H9 (cell line): ENCODE data around the gene MAPK8IP1. TPM values are rescaled to one million over a fixed set of nuclear protein-coding genes. Genes with fewer than 3 reads are reported as not detected.

Experiments used
- DNase-seq: peaks from one replicate; pipeline ENCODE4 v3.0.0-alpha.2; 2017
- H2AFZ ChIP-seq: one replicate; pipeline ENCODE4 v1.6.1; 2013; ENCODE audit warnings: mild to moderate bottlenecking, low read length, control low read depth, moderate library complexity
- H2AK5ac ChIP-seq: 2 replicates; pipeline ENCODE4 v1.6.1; 2013; ENCODE audit warnings: low read length, control low read depth, mixed read lengths; ENCODE audit not compliant: insufficient read length
- H2BK120ac ChIP-seq: one replicate; pipeline ENCODE4 v1.6.1; 2013; ENCODE audit warnings: low read depth, mild to moderate bottlenecking, low read length, control low read depth, inconsistent platforms; ENCODE audit not compliant: poor library complexity, severe bottlenecking
- H2BK12ac ChIP-seq: 2 replicates; pipeline ENCODE4 v1.6.1; 2013; ENCODE audit warnings: low read length, control low read depth, mixed read lengths, low read depth; ENCODE audit not compliant: insufficient read length
- H2BK15ac ChIP-seq: 2 replicates; pipeline ENCODE4 v1.6.1; 2013; ENCODE audit warnings: low read depth, low read length, control low read depth
- H2BK20ac ChIP-seq: one replicate; pipeline ENCODE4 v1.6.1; 2013; ENCODE audit warnings: low read depth, mild to moderate bottlenecking, low read length, control low read depth, inconsistent platforms; ENCODE audit not compliant: poor library complexity, severe bottlenecking
- H2BK5ac ChIP-seq: 2 replicates; pipeline ENCODE4 v1.6.1; 2013; ENCODE audit warnings: low read length, control low read depth, mixed read lengths; ENCODE audit not compliant: insufficient read length
- H3K14ac ChIP-seq: 2 replicates; pipeline ENCODE4 v1.6.1; 2013; ENCODE audit warnings: low read length, control low read depth; ENCODE audit not compliant: insufficient read depth
- H3K18ac ChIP-seq: 2 replicates; pipeline ENCODE4 v1.6.1; 2013; ENCODE audit warnings: low read depth, mild to moderate bottlenecking, mixed read lengths, low read length, control low read depth; ENCODE audit not compliant: insufficient read length
- H3K23ac ChIP-seq: 2 replicates; pipeline ENCODE4 v1.6.1; 2013; ENCODE audit warnings: low read length, control low read depth, mixed read lengths, low read depth; ENCODE audit not compliant: insufficient read length
- H3K23me2 ChIP-seq: 2 replicates; pipeline ENCODE4 v1.6.1; 2013; ENCODE audit warnings: low read depth, mild to moderate bottlenecking, mixed read lengths, low read length, control low read depth; ENCODE audit not compliant: insufficient read length, poor library complexity, severe bottlenecking
- H3K27ac ChIP-seq: 2 replicates; pipeline ENCODE4 v1.5.1; 2013; ENCODE audit warnings: low read length, control low read depth, mixed read lengths, low read depth; ENCODE audit not compliant: insufficient read length
- H3K27me3 ChIP-seq: 2 replicates; pipeline ENCODE4 v1.6.1; 2013; ENCODE audit warnings: low read length, control low read depth, inconsistent platforms; ENCODE audit not compliant: insufficient read depth
- H3K4ac ChIP-seq: 2 replicates; pipeline ENCODE4 v1.6.1; 2013; ENCODE audit warnings: low read depth, mild to moderate bottlenecking, control low read depth, inconsistent platforms, low read length, moderate library complexity
- H3K4me1 ChIP-seq: 2 replicates; pipeline ENCODE4 v1.6.1; 2013; ENCODE audit warnings: low read length, control low read depth, inconsistent platforms; ENCODE audit not compliant: insufficient read depth
- H3K4me2 ChIP-seq: 2 replicates; pipeline ENCODE4 v1.6.1; 2013; ENCODE audit warnings: low read length, control low read depth, mixed read lengths; ENCODE audit not compliant: insufficient read length, insufficient read depth
- H3K56ac ChIP-seq: 2 replicates; pipeline ENCODE4 v1.6.1; 2013; ENCODE audit warnings: low read depth, mild to moderate bottlenecking, mixed read lengths, low read length, control low read depth; ENCODE audit not compliant: insufficient read length
- H3K79me1 ChIP-seq: 2 replicates; pipeline ENCODE4 v1.6.1; 2013; ENCODE audit warnings: low read depth, mild to moderate bottlenecking, moderate library complexity, low read length, control low read depth, inconsistent platforms; ENCODE audit not compliant: insufficient read depth, poor library complexity, severe bottlenecking
- H3K79me2 ChIP-seq: 2 replicates; pipeline ENCODE4 v1.6.1; 2013; ENCODE audit warnings: low read length, control low read depth, inconsistent platforms; ENCODE audit not compliant: insufficient read depth
- H3K9ac ChIP-seq: 2 replicates; pipeline ENCODE4 v1.6.1; 2013; ENCODE audit warnings: low read length, control low read depth, mixed read lengths; ENCODE audit not compliant: insufficient read length; ENCODE audit errors: extremely low read depth
- H3K9me3 ChIP-seq: one replicate; pipeline ENCODE4 v1.6.1; 2013; ENCODE audit warnings: low read depth, low read length, inconsistent platforms; ENCODE audit not compliant: control insufficient read depth
- H3T11ph ChIP-seq: one replicate; pipeline ENCODE4 v1.6.1; 2013; ENCODE audit warnings: mild to moderate bottlenecking, low read length, control low read depth, inconsistent platforms
- H4K20me1 ChIP-seq: one replicate; pipeline ENCODE4 v1.6.1; 2013; ENCODE audit not compliant: control insufficient read depth, insufficient read length, insufficient read depth
- H4K5ac ChIP-seq: 2 replicates; pipeline ENCODE4 v1.6.1; 2013; ENCODE audit warnings: low read depth, mild to moderate bottlenecking, mixed read lengths, low read length, control low read depth; ENCODE audit not compliant: insufficient read length
- H4K8ac ChIP-seq: replicated peaks from 2 replicates; pipeline ENCODE4 v1.6.1; 2013; ENCODE audit warnings: low read length, control low read depth, mixed read lengths, low read depth; ENCODE audit not compliant: insufficient read length
- H4K91ac ChIP-seq: 2 replicates; pipeline ENCODE4 v1.6.1; 2013; ENCODE audit warnings: low read depth, mild to moderate bottlenecking, moderate library complexity, mixed read lengths, low read length, control low read depth; ENCODE audit not compliant: insufficient read length
- H3K27ac Mint-ChIP-seq, 3 experiments: 2 replicates in 2 of 3; 3 replicates in 1 of 3; pipeline ENCODE4 v1.8.0; 2020 to 2021; ENCODE audit warnings: mixed read lengths in 3 of 3, mild to moderate bottlenecking in 1 of 3, moderate library complexity in 1 of 3
- H3K27me3 Mint-ChIP-seq: 2 replicates; pipeline ENCODE4 v1.8.0; 2021; ENCODE audit warnings: low read depth, mild to moderate bottlenecking, moderate library complexity, mixed read lengths
- H3K36me3 Mint-ChIP-seq, 3 experiments: 2 replicates in 2 of 3; 3 replicates in 1 of 3; pipeline ENCODE4 v1.8.0; 2020 to 2021; ENCODE audit warnings: low read depth in 3 of 3, mixed read lengths in 3 of 3; ENCODE audit not compliant: insufficient read depth in 1 of 3
- H3K4me1 Mint-ChIP-seq, 2 experiments: 2 replicates each; pipeline ENCODE4 v1.8.0; 2020; ENCODE audit warnings: mixed read lengths in 2 of 2
- H3K4me3 Mint-ChIP-seq, 2 experiments: 2 replicates in 1 of 2; 3 replicates in 1 of 2; pipeline ENCODE4 v1.8.0; 2020 to 2021; ENCODE audit warnings: mild to moderate bottlenecking in 2 of 2, mixed read lengths in 2 of 2, moderate library complexity in 1 of 2
- H3K9me3 Mint-ChIP-seq, 2 experiments: 2 replicates in 1 of 2; 3 replicates in 1 of 2; pipeline ENCODE4 v1.8.0; 2020; ENCODE audit warnings: mild to moderate bottlenecking in 2 of 2, mixed read lengths in 2 of 2, moderate library complexity in 1 of 2
- WGBS: extraction: QIAGEN DNeasy Blood & Tissue Kit; methylation state at CpG from one replicate; pipeline ENCODE4 v1.1.7; 2013; ENCODE audit warnings: missing lambda C conversion rate, low lambda C conversion rate, mixed read lengths; ENCODE audit not compliant: insufficient read length; ENCODE audit errors: extremely low coverage; 5-methylcytosine and 5-hydroxymethylcytosine counted together
- total RNA-seq: library from RNA; stranded (reverse); gene quantifications from 2 replicates; pipeline ENCODE4 v1.2.1, GENCODE V29; 2021
- TF ChIP-seq, protein P1 (sequence below): fragments of 200-600 bp; sonication (generic); conservative IDR thresholded peaks from 3 replicates; pipeline ENCODE4 v1.8.0; 2021; ENCODE audit warnings: antibody characterized with exemption, mild to moderate bottlenecking

MAPK8IP1 gene
- total RNA-seq, 1 experiment from 2014 or later = 30.2 TPM

DNA sequence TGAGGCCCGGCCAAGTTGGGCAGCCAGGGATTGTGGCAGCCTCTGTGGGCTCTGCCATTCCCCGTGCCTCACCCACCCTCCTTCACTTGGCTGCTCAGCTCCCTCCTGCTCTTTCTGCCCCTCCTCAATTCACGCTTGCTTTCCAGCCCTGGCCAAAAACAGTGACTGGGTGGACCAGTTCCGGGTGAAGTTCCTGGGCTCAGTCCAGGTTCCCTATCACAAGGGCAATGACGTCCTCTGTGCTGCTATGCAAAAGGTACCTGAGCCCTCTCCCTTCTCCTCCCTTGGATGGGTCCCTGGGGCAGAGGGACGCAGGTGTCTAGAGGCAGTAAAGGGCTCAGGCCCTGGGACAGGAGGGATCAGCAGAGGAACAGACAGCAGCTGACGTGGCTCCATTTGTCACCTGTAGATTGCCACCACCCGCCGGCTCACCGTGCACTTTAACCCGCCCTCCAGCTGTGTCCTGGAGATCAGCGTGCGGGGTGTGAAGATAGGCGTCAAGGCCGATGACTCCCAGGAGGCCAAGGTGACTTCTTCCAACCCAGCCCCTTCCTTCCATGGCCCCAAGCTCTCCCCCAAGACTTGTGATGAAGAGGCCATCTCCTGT is 19.0 kb downstream of the MAPK8IP1 start:
- H3K27ac ChIP-seq = no peak overlapping the region
- H2AFZ ChIP-seq = no peak overlapping the region
- H3T11ph ChIP-seq = no peak overlapping the region
- H2AK5ac ChIP-seq = no peak overlapping the region
- peaks cover 10 to 33% (median 19%) of the 10 kb centered on the region in 3 experiments for H3K36me3 Mint-ChIP-seq
- no peaks in the 10 kb centered on the region for H3K9me3 Mint-ChIP-seq
- no peaks in the 10 kb centered on the region for H4K20me1 ChIP-seq
- H2BK15ac ChIP-seq = no peak overlapping the region
- H3K27ac Mint-ChIP-seq = peak overlapping the region in 1 of 3 experiments; percentile 81; a peak in 2 of 7 replicates
- H3K23me2 ChIP-seq = peaks cover 8% of the 10 kb centered on the region
- no peaks in the 10 kb centered on the region for H3K79me2 ChIP-seq
- no peak overlapping the region for H3K56ac ChIP-seq
- DNase-seq = no peak
- H4K5ac ChIP-seq = no peak overlapping the region
- H3K4me1 ChIP-seq = no peaks in the 10 kb centered on the region
- no peak overlapping the region for H2BK5ac ChIP-seq
- no CpG with 5 or more reads among the region's 15 CpGs for WGBS
- no peak overlapping the region for H4K91ac ChIP-seq
- no peak overlapping the region for H3K4ac ChIP-seq
- no peak overlapping the region for H2BK12ac ChIP-seq
- no peak overlapping the region for H3K23ac ChIP-seq
- TF ChIP-seq, protein P1, sequence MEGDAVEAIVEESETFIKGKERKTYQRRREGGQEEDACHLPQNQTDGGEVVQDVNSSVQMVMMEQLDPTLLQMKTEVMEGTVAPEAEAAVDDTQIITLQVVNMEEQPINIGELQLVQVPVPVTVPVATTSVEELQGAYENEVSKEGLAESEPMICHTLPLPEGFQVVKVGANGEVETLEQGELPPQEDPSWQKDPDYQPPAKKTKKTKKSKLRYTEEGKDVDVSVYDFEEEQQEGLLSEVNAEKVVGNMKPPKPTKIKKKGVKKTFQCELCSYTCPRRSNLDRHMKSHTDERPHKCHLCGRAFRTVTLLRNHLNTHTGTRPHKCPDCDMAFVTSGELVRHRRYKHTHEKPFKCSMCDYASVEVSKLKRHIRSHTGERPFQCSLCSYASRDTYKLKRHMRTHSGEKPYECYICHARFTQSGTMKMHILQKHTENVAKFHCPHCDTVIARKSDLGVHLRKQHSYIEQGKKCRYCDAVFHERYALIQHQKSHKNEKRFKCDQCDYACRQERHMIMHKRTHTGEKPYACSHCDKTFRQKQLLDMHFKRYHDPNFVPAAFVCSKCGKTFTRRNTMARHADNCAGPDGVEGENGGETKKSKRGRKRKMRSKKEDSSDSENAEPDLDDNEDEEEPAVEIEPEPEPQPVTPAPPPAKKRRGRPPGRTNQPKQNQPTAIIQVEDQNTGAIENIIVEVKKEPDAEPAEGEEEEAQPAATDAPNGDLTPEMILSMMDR = no peak
- H3K4me3 Mint-ChIP-seq = no peak overlapping the region; a peak in 1 of 5 replicates
- no peak overlapping the region for H2BK20ac ChIP-seq
- H3K4me1 Mint-ChIP-seq = peaks cover 10 to 11% of the 10 kb centered on the region in 2 experiments
- H3K27me3 ChIP-seq = no peaks in the 10 kb centered on the region; the same call in 1 of the 2 replicates
- no peak overlapping the region for H2BK120ac ChIP-seq
- H3K9ac ChIP-seq = no peak overlapping the region
- H3K9me3 ChIP-seq = no peaks in the 10 kb centered on the region
- no peak overlapping the region; the same call in 1 of the 2 replicates for H3K14ac ChIP-seq
- no peak overlapping the region for H3K4me2 ChIP-seq
- H3K27me3 Mint-ChIP-seq = peaks cover 6% of the 10 kb centered on the region
- no peak overlapping the region for H4K8ac ChIP-seq
- no peaks in the 10 kb centered on the region for H3K79me1 ChIP-seq
- H3K18ac ChIP-seq = no peak overlapping the region
